ENCODE data around the gene AAK1. TPM values are rescaled to one million over a fixed set of nuclear protein-coding genes. Genes with fewer than 3 reads are reported as not detected.
A peak's percentile ranks its signal among the peaks of the same experiment; 100 is the strongest.

The AAK1 gene
- total and polyA plus RNA-seq, 8 donors = 12.9 to 115 (median 66.8) TPM

GRCh38 chr2:69559442-69560146 is 83.9 kb downstream of the AAK1 start:
- Histone ChIP-seq H3K4me1 (peaks cover 0 to 43% (median 21%) of the 10 kb centered on the region in 4 donors), H3K27ac (no peak overlapping the region), H3K9me3 (no peaks in the 10 kb centered on the region), H3K27me3 (no peaks in the 10 kb centered on the region), H3K4me3 (no peak overlapping the region), H3K36me3 (peaks cover 0 to 20% (median 7%) of the 10 kb centered on the region in 4 donors)
- peak in 1 of 2 donors; percentile 70 for DNase-seq
- peak in 2 of 3 donors; percentile 11 to 67 for TF ChIP-seq POLR2AphosphoS5 (IDR thresholded peaks at IDR 0.05)
- TF ChIP-seq EP300 (IDR thresholded peaks at IDR 0.05) = no peak
- TF ChIP-seq POLR2A (IDR thresholded peaks at IDR 0.05) = no peak
- TF ChIP-seq, protein P1, sequence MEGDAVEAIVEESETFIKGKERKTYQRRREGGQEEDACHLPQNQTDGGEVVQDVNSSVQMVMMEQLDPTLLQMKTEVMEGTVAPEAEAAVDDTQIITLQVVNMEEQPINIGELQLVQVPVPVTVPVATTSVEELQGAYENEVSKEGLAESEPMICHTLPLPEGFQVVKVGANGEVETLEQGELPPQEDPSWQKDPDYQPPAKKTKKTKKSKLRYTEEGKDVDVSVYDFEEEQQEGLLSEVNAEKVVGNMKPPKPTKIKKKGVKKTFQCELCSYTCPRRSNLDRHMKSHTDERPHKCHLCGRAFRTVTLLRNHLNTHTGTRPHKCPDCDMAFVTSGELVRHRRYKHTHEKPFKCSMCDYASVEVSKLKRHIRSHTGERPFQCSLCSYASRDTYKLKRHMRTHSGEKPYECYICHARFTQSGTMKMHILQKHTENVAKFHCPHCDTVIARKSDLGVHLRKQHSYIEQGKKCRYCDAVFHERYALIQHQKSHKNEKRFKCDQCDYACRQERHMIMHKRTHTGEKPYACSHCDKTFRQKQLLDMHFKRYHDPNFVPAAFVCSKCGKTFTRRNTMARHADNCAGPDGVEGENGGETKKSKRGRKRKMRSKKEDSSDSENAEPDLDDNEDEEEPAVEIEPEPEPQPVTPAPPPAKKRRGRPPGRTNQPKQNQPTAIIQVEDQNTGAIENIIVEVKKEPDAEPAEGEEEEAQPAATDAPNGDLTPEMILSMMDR (IDR thresholded peaks at IDR 0.05) = peak in 5 of 7 experiments; percentile 43 to 83 (median 53)
- intact Hi-C loops (cut with DNase I; ENCODE audit: low total_unique reads) = loop anchor here (10.0 kb wide), 1 partner anchor 155 kb away; no protein-coding TSS in a partner anchor
- 51 to 75% (median 56%) methylated on average over 3 of the region's 3 CpGs for WGBS, 5 donors

- DNase-seq = no peak
- Histone ChIP-seq H3K36me3 (peaks cover 0 to 31% (median 15%) of the 10 kb centered on the region in 4 donors), H3K27ac (no peak overlapping the region), H3K4me3 (no peak overlapping the region), H3K9me3 (no peaks in the 10 kb centered on the region), H3K27me3 (no peaks in the 10 kb centered on the region), H3K4me1 (peaks cover 0 to 24% (median 11%) of the 10 kb centered on the region in 4 donors)
- intact Hi-C loops (cut with DNase I; ENCODE audit: low total_unique reads) = no loop called here
- TF ChIP-seq POLR2A (IDR thresholded peaks at IDR 0.05) (no peak), POLR2AphosphoS5 (IDR thresholded peaks at IDR 0.05) (no peak), EP300 (IDR thresholded peaks at IDR 0.05) (no peak)
- TF ChIP-seq, protein P1 (IDR thresholded peaks at IDR 0.05) = no peak
- WGBS, 5 donors = 73 to 81% (median 75%) methylated on average over 4 of the region's 4 CpGs
These were observed 87.5 kb downstream of the AAK1 start for GRCh38 chr2:69556008-69556407.

DNA sequence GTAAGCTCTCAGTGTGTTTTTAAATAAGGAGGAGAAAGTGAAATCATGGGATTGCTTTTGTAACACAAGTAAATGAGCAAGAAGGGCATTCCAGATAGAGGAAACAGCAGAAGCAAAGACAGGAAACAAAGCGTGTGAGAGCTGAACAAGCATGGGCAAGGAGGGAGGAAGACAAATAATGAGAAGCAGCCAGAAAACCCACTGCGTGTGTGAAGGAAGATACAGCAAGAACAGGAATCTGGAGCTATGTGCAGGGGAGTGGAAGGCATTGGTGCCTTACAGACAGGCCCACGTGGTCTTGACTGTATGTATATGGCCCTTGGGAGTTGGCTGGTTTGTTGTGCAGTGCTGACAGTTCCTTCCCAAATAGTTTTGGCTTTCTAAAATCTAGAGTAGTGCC is 88.6 kb downstream of the AAK1 start:
- H3K36me3 ChIP-seq = peaks cover 0 to 31% (median 15%) of the 10 kb centered on the region in 4 donors
- no peaks in the 10 kb centered on the region for H3K27me3 ChIP-seq
- peak in 1 of 2 donors; percentile 29 for DNase-seq
- TF ChIP-seq, protein P1 (IDR thresholded peaks at IDR 0.05) = no peak
- TF ChIP-seq POLR2AphosphoS5 (IDR thresholded peaks at IDR 0.05) (no peak), EP300 (IDR thresholded peaks at IDR 0.05) (no peak), POLR2A (IDR thresholded peaks at IDR 0.05) (no peak)
- H3K4me1 ChIP-seq = peaks cover 0 to 24% (median 6%) of the 10 kb centered on the region in 4 donors
- no peaks in the 10 kb centered on the region for H3K9me3 ChIP-seq
- intact Hi-C loops (cut with DNase I; ENCODE audit: low total_unique reads) = no loop called here
- H3K4me3 ChIP-seq = no peak overlapping the region
- WGBS, 5 donors = 44 to 57% (median 50%) methylated on average over 3 of the region's 3 CpGs
- H3K27ac ChIP-seq = peak overlapping the region in 3 of 5 donors; percentile 2 to 20 (median 15)

DNA sequence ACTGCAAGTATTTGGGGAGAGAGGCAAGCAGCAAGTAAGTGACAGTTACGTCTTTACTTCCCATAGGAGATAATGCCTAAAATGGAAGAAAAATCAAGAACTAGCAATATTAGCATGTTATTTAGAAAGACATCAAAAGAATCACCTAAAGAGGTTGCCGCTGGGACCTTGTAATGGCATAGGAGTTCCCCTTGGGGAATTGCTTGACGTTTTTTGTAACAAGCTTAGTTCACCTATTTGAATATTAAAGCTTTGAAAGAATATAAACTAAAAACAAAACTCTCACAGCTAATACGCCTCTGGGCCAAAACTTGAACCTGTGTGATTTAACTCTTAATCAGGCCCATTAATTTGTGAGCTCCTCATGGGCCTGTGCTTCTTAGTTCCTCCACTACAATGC is 89.0 kb downstream of the AAK1 start:
- peak overlapping the region in 2 of 5 donors; percentile 2 to 20 for H3K27ac ChIP-seq

More for the DNA sequence above, 89.0 kb downstream of the AAK1 start:
- Histone ChIP-seq H3K27me3 (no peaks in the 10 kb centered on the region), H3K4me1 (peaks cover 0 to 24% (median 4%) of the 10 kb centered on the region in 4 donors), H3K4me3 (no peak overlapping the region), H3K9me3 (no peaks in the 10 kb centered on the region), H3K36me3 (peaks cover 0 to 31% (median 15%) of the 10 kb centered on the region in 4 donors)
- TF ChIP-seq, protein P1 (IDR thresholded peaks at IDR 0.05) = no peak
- TF ChIP-seq POLR2A (IDR thresholded peaks at IDR 0.05) (no peak), EP300 (IDR thresholded peaks at IDR 0.05) (no peak), POLR2AphosphoS5 (IDR thresholded peaks at IDR 0.05) (no peak)
- 74 to 90% (median 87%) methylated on average over 4 of the region's 4 CpGs for WGBS, 5 donors
- intact Hi-C loops (cut with DNase I; ENCODE audit: low total_unique reads) = no loop called here
- DNase-seq = no peak

Measured in stomach (tissue), 9 donors.